Astrocyte of the spinal cord (primary cell): ENCODE data around the gene RNF175.

ENCODE experiments used
- DNase-seq: peaks from one replicate; pipeline ENCODE4 v3.0.0; 2011; ENCODE audit warnings: low read depth, low spot score
- H3K4me3 ChIP-seq: 2 replicates; pipeline ENCODE4 v1.5.1; 2011; ENCODE audit warnings: low read depth, mild to moderate bottlenecking, low read length, moderate library complexity
- in situ Hi-C: cut with HindIII; loops from 2 replicates; pipeline ENCODE4 v1.10.0; 2017; ENCODE audit warnings: low sequenced_read_pairs
- TF ChIP-seq, protein P1 (sequence below): IDR thresholded peaks from 2 replicates; pipeline ENCODE4 v1.5.1; 2012; ENCODE audit warnings: low read depth, mild to moderate bottlenecking, low read length, inconsistent platforms

RNF175 gene

DNA sequence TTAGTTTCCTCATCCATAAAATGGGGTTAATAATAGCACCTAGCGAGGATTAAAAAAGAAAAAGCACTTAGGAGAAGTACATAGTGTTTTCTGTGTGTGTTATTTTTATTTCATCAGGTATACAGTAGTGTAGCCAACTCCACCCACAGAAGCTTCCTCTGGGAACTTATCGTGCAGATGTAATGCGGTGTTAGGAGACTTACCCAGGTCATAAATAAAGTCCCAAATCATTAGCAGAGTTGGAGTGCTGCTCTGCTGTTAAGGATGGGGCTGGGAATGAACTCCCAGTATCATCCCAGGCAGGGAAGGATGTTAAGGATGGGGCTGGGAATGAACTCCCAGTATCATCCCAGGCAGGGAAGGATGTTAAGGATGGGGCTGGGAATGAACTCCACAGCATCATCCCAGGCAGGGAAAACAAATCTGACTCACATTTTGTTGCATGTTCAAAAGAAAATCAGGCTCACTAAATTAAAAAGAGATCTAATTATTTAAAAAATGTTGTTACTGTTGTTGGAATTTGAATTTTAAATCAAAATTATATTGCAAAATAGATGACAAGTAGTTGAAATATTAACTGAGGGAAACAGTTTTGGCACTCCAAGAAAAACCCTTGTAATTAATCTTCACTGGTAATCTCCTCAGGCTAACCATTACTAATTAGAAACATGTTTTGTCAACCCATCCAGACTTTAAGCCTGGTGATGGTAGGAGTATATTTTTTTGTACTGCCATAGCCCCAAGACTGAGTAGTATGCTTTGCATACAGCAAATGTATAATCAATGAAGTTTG lies 39.3 kb upstream of the RNF175 start:
- in situ Hi-C loops: no loop called here
- TF ChIP-seq, protein P1, sequence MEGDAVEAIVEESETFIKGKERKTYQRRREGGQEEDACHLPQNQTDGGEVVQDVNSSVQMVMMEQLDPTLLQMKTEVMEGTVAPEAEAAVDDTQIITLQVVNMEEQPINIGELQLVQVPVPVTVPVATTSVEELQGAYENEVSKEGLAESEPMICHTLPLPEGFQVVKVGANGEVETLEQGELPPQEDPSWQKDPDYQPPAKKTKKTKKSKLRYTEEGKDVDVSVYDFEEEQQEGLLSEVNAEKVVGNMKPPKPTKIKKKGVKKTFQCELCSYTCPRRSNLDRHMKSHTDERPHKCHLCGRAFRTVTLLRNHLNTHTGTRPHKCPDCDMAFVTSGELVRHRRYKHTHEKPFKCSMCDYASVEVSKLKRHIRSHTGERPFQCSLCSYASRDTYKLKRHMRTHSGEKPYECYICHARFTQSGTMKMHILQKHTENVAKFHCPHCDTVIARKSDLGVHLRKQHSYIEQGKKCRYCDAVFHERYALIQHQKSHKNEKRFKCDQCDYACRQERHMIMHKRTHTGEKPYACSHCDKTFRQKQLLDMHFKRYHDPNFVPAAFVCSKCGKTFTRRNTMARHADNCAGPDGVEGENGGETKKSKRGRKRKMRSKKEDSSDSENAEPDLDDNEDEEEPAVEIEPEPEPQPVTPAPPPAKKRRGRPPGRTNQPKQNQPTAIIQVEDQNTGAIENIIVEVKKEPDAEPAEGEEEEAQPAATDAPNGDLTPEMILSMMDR: no peak
- DNase-seq: no peak
- H3K4me3 ChIP-seq: no peak overlapping the region

DNA sequence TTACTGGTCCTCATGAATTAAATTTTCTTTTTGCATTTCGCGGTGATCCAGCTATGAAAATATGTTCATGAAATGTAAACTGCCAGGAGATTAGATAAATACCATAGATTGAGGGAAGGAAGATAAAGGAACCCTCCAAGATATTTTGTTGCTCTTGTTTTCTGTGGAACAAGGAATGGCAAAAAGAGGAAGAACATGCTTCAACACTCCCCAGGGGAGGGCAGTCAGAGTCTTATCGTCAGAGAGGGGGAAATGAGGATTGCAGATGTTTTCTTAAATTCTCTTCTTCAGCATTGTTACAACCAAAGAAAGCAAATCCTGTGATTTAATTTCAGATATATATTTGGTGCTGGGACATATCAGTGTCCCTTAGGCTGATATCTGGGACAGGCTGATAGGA lies 38.6 kb upstream of the RNF175 start:
- TF ChIP-seq, protein P1: no peak
- no peak for DNase-seq
- in situ Hi-C loops: no loop called here
- H3K4me3 ChIP-seq: no peak overlapping the region

DNA sequence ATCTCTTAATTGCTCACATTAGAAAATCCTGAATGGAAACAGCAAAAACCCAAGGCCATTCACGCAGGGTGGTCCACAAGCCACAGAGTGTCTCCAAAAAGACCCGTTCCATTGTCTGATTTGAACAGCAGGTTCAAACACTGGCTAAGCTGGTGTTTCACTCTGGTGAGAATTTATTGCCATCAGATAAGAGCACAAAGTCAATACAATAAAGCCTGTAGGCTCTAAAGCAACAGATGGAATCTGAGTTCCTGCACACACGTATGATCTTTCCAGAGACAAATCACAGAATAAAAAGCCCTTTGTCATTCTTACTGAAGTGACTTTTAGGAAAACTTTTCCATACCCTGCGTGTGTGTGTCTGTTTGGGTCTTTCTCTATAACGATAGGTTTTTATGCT lies 34.2 kb upstream of the RNF175 start:
- in situ Hi-C loops: no loop called here
- TF ChIP-seq, protein P1: no peak

DNA sequence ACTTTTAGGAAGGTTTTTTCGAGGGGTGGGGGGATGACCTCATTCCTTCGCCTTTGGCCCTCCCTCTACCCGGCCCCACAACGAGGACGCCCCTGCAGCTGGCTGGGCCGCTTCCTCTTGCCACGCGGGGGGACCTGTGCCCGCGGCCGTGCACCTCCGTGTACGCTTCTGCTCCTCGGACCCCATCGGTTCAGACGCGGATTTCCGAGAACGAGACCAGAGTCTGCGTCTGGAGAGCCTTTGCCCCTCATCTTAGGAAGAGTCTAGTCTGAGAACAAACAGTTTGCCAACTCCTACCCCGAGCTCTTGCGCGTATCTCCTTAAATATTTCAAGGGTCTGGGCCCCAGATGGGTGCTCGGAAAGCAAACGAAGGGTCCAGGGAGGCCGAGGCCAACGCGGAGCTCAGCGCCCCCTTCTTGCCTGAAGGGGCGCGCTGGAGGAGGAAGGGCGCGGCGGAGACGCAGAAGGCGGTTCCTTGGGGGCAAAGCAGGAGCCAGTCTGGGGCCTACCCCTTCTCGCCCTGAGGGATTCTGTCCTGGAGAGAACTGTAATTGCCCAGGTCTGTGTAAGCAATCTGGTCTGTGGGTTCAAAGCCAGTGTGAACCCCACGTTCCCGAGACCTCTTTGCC lies 32.9 kb upstream of the RNF175 start:
- peak overlapping the region; percentile 16 for H3K4me3 ChIP-seq
- in situ Hi-C loops: no loop called here
- TF ChIP-seq, protein P1: no peak
- no peak for DNase-seq

More for the DNA sequence above, 34.2 kb upstream of the RNF175 start:
- no peak overlapping the region for H3K4me3 ChIP-seq
- no peak for DNase-seq

DNA sequence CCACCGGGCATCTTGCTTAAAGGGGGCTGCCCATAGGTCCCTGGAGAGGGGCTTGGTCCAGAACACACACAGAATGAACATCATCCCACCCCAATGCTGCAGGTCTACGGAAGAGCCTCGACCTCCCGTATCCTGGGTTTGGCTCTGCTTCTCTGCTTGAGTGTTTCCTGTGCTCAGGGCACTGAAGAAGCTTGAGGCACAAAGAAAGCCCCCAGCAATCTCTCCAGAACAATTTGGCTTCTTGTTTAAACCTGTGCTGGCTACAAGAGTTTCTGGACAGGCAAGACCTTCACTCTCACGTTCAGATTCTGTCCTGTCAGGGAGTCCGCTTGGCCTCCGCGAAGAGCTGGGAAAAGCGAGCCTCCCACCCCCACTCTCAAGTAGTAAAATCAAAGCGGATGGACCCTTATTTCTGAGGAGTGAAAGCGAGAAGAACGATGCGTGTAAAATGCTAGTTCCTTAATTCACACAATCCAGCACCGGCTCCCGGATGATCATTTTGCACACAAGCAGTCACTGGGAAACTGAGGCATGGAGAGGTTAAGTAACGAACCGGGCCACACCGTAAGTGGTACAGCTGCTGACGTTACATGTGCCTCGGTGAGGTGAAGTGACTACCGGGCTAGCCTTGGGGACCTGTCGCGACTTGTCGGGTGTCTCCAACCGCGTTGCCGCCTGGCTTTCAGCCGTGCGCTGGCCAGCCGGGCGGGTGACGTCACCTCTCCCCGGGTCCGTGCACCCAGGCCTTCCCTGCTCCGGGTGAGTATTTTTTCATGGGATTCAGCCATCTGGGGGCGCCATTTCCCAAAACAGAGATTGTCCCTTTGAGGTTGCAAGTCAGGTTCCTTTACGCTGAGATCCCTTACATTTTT lies 32.2 kb upstream of the RNF175 start:
- in situ Hi-C loops: no loop called here
- peak overlapping the region; percentile 16 for H3K4me3 ChIP-seq
- TF ChIP-seq, protein P1: peak; percentile 47
- DNase-seq: peak; percentile 34

DNA sequence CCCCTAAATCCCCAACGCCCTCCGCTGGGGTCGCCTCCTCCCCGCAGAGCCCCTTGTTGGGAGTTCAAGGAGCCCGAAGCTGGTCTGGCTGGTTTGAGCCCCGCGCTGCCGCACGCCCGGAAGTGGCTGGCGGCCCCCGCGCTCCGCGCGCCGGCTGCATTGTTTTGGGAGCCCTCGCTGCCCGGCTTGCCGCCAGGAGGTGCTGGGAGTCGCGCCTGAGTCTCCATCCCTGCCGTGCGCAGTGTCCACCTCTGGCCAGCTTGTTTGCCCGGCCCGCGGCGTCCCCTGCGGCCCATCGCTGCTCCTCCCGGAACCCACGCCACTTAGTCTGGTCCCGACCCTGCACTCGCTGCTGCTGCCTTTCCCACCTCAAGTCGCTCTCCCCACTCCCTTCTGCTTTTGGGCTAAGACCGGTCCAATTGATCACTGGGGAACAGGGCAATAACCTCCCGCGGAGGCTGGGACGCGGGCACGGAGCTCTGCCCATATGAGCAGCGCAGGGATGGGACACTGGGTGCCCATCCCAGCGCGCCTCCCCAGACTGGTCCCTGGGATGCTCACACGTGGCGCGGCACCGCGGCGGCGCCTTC lies 31.2 kb upstream of the RNF175 start:
- no peak for DNase-seq
- TF ChIP-seq, protein P1: peak; percentile 29
- H3K4me3 ChIP-seq: no peak overlapping the region
- in situ Hi-C loops: no loop called here
